Stimulated activated CD4-positive, alpha-beta T cell treated with anti-CD3 and anti-CD28 coated beads, Interleukin-1b, Interleukin-23, amount 100 ng/mL, for 1 hour (primary cell): Measurements from ENCODE around the gene GBX2.

Experiments used
- DNase-seq, 2 donors: peaks; one replicate each; pipeline ENCODE4 v3.0.0-alpha.2; 2020; ENCODE audit warnings: low read depth in 2 of 2

Gene GBX2

DNA sequence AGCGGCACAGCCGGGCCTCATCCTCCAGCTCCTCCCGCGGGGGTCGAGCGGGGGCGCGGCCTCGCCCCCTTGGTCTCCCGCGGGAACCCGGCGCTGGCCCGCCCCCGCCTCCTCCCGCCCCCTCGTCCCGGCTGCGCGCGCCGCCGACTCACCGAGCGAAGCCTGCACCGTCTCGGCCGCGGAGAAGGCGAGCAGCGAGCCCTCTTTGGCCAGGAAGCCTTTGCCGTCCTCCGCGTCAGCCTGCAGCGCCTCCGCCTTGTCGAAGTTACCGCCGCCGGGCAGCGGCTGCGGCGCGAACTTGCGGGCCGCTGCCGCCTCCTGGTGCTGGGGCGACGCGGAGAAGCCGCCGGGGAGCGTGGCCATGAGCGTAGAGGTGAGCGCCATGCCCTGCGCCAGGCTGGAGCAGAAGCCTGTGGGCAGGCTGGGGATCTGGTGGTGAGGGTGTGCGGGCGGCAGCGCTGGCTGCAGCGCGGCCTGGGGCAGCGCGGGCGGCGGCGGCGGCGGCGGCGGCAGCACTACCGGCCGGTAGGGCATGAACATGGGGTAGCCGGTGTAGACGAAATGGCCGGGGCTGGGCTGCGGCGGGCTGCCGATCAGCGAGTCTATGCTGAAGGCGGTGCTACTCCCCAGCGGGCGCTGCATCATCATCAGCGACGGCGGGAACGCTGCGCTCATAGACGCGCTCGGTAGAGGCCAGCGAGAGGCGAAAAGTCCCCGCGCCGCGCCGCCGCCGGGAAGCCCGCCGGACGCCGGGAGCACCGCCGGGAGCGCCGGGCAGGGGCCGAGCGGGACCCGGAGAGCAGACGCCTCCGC lies 683 bp downstream of the GBX2 start:
- no peak for DNase-seq

DNA sequence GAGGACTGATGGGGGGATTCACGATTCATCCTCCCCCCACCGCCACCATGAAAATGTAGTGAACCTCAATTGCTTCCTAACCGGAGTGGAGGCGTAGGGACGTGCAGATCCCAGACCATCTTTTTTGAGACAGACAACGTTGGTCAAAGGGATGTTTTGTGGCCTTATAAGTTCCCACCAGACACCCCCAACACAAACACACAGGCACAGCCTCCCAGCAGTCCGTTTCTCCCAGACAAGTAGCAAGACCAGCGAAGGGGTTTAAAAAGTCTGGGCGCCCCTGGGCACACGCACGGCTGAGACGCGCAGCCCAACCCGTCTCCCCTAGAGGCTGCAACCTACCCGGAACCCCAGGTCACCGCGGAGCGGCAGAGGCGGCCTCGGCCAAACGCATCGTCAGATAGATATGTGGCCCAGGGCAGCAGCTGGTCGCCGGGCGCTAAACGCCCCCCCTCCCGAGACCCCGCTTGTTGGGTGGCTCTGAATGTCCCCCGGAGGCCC lies 1.3 kb downstream of the GBX2 start:
- DNase-seq: no peak

DNA sequence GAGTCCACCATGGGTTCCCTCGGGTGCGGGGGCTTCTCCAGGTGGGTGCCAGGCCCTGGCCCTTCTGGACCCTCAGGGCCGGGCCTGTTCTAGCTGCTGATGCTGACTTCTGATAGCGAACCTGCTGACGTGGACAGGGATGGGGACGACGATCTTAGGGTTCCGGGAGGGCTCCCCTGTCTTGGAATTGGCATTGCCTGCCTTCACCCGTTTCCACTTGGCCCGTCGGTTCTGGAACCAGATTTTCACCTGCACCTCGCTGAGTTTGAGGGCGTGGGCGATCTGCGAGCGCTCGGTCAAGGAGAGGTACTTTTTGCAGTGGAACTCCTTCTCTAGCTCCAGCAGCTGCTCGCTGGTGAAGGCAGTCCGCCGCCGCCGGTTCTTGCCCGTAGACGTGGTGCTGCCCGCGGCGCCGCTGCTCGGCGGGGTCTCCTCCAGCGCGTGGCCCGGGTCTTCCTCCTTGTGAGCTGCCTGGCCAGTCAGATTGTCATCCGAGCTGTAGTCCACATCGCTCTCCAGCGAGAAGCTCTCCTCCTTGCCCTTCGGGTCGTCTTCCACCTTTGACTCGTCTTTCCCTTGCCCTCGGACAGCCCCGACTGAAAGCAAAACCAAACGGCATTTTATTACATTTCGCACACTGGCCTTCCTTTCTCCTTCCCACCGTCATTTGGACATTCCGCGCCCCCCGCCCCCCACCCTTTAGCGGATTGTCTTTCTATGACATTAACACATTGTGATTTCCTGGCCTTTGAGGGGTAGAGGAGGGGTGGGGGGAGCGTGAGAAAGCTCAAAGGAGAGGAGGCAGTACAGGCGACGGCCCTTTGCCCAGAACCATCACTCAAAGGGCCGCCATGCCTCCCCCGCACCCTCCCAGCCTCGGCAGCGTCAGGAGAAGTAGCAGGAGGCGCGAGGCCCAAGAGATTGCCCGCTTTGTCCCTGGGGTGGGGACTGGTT lies 2.1 kb downstream of the GBX2 start:
- no peak for DNase-seq

DNA sequence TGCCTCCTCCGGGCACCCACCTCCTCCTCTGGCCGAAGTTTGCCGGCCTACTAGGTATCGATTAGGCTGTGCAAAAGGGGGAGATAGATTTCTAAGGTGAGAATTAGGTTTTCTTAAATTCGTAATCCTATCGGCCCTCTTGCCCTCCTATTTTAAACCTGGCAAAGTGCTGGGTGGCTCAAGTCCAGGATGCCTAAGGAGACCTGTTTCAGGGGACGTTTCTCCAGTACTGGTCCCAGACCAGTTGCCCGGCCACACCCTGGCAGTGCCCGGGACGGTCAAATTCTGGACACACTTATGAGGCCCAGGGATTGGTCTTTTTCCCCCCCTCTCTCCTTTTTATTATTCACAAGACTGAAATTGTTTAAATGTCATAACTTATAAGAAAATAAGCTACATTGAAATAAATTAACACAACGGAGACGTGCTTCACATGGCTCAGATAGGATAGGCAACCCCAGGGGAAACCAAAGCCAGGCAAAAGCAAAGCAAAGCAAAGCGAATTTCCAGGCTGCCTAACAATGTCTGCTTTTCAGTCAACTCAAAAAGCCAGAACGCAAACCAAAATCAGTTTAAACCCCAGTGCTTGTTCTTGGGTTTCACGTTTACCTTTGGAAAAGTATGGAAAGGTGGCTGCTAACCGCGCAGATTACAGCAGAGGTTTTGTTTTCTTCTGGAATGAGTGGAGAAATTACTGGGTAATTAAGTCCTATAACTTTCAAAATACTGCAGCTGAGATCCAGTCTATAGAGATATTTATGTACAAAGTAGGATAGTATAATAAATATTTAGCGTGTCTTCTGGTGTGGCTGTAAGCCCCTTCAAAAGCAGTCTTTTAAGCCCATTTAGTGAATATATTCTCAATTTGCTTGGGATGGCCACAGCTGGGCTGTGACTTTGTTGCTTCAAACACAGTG lies 3.0 kb downstream of the GBX2 start:
- no peak for DNase-seq

DNA sequence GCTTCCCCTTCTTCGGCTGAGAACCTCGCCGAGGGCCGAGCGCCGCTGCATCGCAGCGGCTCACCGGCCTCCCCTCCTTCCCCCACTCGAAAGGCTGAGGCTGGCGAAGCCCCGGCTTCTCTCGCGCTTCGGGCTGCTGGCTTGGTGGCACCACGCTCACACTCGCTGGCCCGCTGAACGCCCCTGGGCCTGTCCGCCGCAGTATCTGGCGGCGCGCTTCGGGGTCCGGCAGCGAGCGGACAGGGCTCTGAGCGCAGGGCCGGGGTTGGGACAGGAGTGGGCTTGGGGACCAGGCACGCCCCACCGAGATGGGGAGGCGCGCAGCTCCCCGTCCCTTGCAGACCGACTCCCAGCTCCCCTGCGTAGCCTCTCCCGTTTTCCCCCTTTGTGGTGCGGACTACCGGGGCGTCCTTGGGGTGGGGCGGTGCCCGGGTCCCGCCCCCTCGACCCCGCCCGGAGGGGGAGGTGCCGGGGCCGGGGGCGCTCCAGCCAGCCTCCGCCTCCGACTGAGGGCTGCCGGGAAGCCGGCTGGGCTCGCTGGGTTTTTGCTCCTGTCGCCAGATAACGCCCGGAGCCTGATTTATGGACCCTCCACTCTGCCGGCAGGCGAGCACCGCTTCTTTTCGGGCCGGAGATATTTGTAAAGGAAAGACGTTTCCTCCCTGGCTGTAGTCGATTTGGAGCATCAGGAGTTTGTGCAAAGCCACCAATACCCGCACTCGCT lies 3.8 kb downstream of the GBX2 start:
- DNase-seq: no peak

DNA sequence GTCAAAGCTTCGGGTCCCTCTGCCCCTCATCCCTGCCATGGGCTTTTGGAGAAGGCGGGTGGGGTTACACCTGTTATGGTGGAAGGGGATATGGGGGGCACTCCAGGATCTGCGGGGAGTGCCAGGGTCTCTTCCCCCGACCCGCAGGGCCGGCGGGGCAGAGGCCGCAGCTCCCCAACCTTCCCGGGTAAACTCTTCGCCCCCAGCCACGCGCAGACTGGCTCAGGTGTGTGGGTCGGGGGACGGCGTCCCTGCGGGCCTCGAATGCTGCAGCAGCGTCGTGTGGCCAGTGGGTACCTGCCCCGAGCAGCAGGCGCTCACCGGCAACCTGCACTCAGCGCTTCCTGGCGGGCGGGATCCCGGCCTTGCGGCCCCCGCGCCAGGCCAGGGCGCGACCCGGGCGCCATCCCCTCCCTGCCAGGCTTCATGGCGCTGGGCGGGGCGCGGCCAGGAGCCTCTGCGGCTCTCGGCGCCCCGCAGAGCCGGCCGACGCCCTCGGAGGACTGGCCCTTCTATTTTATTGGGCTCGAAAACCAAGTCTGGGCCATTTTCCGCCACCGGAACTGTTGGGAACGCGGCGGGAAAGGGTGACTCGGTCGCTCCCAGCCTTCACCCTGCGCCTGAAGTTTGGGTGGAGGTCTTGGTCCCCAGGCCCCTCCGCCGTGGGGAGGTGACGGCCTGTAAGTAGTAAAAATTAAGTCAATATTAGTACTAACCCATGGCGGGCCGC lies 4.5 kb downstream of the GBX2 start:
- DNase-seq: no peak

DNA sequence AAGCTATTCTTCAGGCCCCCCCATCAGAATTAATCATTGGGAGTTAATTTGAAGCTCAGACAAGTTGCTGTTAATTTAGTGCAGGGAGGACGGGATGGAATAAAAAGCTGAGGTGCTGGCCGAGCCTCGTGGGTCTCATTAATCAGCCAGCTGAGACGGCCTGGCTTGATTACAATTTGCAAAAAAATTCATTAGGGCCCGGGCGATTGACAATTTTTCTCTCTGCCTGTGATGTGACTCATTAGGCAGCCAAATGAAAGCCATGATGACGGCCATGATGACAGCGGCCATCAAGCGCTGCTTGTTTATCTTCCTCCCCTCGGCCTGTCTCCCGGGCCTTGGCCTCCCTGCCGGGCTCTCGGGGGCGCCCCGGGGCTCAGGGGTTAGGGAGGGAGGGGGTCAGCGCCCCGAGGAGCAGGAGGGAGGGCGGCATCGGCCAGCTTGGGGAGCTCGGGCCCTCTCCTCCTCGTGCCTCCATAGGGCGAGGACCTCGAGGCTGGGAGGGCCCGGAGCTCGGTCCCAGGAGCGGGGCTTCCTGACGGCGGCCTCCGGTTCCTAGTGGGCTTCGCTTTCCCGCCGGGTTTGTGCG lies 5.2 kb downstream of the GBX2 start:
- no peak for DNase-seq

DNA sequence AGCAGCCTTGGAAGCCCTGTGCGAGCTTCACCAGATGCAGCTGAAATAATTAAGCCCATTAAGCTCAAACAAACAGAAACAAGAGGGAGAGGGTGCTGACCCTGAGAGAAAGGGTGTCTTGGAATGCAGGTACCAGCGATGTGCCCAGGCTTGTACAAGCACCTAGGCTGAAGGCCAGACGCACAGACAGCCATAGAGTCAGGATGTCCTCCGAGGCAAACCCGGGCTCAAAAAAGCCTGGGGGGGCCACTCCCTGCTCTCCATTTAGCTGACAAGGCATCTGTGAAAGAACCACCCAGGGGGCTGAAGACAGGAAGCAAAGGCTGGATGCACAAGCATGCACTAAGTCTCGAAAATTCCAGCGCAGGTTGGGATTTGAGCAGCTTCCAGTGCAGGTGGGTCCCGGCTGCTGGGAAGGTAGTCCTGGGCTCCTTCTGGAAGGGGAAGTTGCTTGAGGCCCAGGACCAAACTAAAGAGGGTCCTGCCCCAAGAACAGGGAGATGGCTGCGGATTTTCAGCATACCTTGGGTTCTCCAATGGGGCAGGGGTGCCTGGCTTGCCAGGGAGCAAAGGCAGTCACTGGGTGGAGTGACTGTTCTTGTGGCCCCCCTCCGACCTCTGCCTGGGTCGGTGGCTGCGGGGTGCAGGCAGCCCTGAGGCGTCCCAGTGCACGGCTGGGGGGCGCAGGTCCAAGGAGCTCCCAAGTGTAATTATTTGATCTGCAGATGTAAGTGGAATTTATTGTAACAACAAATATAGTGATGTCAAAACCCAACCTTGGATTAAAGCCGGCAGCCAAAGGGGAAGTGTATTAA lies 5.9 kb downstream of the GBX2 start:
- no peak for DNase-seq

DNA sequence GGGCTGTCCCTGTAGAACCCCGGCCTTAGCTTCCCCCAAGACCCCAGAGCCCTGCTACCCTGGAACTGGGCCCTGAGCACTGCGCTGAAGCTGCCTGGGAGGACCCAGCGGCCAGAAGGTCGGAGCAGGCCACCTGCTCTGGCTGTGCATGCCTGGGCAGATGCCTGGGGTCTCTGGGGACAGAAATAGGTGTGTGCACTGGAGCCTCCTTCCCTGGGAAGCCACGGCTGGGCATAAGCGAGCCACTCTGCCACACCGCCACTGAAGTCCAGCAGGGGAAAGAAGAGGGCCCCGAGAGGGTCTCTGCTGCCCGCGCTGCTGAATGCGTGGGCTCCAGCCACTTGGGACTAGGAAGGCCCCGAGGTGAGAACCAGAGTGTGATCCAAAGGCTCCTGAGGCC lies 6.7 kb downstream of the GBX2 start:
- no peak for DNase-seq

DNA sequence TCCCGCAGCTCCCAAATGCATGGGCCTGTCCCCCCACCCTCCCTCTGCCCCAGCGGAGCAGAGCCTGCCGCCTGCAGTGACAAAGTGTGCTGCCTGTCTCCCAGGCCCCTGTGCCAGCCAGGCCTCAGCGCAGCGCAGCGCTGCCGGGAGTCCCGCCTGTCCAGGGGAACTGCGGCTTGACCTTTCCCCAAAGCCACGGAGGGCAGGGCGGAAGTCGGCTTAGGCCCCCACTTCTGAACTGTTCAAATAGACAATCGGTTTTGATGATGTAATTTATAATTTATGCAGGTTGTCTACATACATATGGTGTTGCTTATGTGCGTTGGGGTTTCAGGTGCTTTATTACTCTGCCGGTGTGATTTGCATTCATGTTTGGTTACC lies 7.1 kb downstream of the GBX2 start:
- DNase-seq: no peak

DNA sequence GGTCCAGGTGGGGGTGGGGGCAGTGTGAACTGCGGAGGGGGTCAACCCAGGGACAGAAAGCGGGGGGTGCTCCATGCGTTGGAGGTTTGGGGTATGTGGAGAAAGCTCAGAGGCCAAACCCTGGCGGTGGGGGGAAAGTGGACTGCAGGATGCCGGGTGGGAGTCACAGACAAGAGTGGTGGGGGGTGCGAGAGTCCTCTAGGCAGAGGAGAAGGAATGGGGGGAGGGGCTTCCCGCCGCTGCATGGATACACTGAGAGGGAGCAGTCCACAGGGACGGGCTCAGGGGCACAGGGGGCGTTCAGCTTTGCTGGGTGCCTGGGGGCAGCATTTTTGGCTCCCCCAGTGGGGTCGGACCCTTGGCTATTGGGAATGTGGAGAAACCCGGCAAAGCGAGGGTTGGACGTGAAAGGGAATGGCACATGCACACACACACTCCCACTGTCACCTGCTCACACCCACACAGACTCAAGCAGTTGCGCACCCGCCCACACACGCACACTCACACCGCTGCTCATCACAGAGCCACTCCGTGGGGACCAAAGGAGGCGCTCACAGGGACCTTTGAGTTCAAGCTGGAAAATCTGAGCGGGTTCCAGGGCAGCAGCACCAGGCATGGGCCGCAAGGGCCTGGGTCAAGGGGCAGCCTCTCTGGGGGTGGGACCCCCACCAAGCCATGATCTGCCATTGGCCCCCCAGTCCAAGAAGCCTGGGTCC lies 7.7 kb downstream of the GBX2 start:
- no peak for DNase-seq

DNA sequence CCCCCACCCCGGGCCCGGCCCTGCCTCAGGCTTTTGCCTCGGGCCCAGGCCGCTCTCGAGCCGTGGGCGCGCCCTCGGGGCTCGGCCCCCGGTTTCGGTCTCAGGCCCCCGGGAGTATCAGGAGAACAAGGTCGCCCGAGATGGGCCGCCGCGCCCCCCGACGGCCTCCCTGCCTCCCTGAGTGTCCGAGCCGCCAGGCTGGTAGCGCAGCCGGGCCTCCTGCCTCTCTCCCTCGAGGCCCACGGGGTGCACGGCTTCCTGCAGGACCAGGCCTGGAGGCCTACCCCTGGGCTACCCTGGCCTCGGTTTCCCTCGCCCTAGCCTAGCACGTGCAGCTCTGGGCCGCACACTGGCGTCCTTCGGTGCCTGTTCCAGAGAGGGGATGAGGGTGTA lies 8.4 kb downstream of the GBX2 start:
- no peak for DNase-seq

DNA sequence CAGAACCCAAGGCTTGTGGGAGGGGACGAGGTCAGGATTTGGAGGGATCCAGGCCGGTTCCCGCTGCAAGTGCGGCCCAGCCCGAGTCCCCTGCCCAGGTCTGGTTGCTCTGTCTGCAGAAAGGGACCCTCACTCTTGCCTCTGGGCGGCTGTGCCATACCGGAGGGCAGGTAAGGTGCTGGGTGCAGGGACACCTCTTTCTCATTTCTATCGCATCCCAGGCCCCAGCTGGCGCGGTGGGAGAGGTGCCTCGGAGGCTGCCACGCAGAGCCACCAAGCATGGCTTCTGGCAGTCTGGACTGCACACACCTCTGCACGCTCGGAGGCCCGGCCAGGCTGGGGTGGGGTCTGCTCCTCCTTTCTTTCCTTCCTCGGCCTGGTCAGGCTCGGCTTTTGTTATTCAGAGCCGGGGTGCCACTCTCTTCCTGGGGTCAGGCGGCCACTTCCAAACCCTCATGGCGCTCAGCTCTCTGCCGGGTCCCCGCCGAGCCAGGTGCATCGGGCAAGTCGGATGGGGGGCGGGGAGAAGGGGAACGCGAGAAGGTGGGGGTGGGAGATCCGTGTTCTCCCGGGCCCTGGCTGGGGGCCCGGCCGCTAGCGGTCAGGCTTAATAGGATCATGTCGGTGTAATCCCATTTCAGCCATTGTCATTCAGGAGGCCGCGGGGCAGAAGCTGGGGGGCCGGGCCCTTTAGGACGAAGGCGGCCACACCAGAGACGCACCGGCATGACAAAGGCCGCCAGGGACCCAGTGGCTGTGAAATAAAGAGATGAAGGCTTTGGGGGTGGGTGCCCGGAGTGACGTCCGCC lies 9.0 kb downstream of the GBX2 start:
- DNase-seq: no peak

DNA sequence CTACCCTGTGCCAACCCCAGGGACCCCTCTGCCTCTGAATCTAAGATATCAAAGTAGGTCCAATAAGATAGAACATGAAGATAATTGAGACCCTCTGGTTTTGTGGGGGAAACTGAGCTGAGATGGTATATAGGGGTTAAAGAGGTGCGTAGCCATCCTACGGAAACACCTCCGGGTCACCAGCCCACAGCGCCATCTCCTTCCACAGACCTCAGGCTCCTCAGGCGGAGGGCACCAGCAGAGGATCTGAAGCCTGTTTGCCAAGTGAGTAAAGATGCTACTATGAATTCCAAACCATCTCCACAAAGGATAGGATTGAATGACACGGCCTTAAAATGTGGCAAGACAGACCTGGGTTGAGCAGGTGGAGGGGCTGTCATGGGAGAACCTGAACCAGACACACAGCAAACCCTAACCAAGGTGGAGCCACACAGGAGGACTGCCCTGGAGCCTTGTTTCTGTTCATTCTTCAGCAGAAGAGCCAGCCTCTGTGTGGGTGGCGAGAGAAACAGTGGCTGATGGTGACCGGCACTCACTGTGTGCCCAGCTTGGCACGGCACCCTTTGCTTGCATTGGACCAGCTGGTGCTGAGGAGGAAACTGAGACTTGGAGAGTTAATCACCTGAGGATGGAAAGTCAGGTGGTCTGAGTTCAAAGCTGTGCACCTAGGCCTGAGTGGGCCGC lies 10.2 kb downstream of the GBX2 start:
- DNase-seq: no peak

DNA sequence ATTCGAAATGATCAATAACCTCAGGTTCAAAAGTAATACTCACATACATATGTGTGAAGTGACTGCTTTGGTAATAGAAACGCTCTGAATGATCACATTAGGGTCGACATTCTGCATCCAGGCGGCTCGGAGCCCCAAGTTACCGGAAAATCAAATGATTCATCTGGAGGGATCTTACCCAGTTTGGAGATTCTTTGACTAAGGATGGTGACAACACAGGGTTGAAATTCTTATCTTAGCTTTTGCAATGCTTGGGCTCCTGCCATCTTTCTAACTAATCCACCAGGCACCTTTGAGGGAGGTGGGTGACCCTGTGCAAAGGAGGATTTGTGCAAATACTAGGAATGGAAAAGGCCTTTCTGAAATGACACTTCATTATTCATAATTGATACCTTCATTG lies 10.8 kb downstream of the GBX2 start:
- no peak for DNase-seq

DNA sequence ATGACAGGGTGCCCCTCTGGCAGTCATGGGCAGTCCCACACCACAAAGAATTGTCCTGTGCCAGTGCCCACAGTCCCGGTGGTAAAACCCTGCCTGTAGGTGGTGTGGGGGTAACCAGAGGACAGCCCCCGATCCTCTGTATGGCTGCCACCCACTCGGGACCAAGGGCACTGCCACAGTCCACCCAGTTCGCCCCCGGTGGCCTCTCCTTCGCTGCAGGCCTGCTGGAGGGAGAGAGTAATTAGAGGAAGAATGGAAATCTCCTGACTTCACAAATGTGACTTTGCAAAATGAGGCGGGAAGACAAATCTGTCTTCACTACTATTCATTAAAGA lies 11.4 kb downstream of the GBX2 start:
- DNase-seq: no peak
